Endothelial cell of umbilical vein (primary cell): Measurements from ENCODE around the gene ADAM33. TPM values are rescaled to one million over a fixed set of nuclear protein-coding genes. Genes with fewer than 3 reads are reported as not detected.

Source experiments
- BruUV-seq: library from RNA; stranded (reverse); fragments of 400-500 nt; replicated peaks from 2 replicates; lab custom pipeline; 2021; lab: Mats Ljungman, UMichigan
- CTCF ChIA-PET: fragments of 300-600, 350-600 bp; sonication (Branson Sonifier 250); formaldehyde crosslinking; loops from one replicate; lab custom pipeline; 2021; ENCODE audit warnings: antibody characterized with exemption, inconsistent platforms; lab: Charles Lee
- POLR2A ChIA-PET: fragments of 300-600, 350-600 bp; sonication (Branson Sonifier 250); formaldehyde crosslinking; loops from one replicate; lab custom pipeline; 2021; ENCODE audit warnings: antibody characterized with exemption, inconsistent platforms; lab: Charles Lee
- DNase-seq: peaks from one replicate; pipeline ENCODE4 v3.0.0-alpha.2; 2011; ENCODE audit warnings: low read depth, low spot score
- FAIRE-seq: peaks from 2 replicates; lab custom pipeline; 2011; peaks lifted over from hg19 to GRCh38; lab: Jason Lieb, UNC
- H2AFZ ChIP-seq: 2 replicates; pipeline ENCODE4 v1.6.0; 2012; ENCODE audit warnings: low read depth, low read length, control low read depth, inconsistent platforms
- H3K27ac ChIP-seq: 2 replicates; pipeline ENCODE4 v1.5.1; 2011; ENCODE audit warnings: low read depth, mild to moderate bottlenecking, control low read depth, low read length, moderate library complexity; ENCODE audit not compliant: insufficient read depth
- H3K27me3 ChIP-seq, 2 experiments: 2 replicates each; pipeline versions ENCODE4 v1.6.0 to v1.6.1; 2011; ENCODE audit warnings: low read length in 2 of 2, mixed read lengths in 1 of 2; ENCODE audit not compliant: control insufficient read depth in 2 of 2, insufficient read depth in 2 of 2
- H3K36me3 ChIP-seq, 2 experiments: 2 replicates in 1 of 2; 3 replicates in 1 of 2; pipeline ENCODE4 v1.5.1; 2011; ENCODE audit warnings: low read length in 2 of 2, mild to moderate bottlenecking in 1 of 2, moderate library complexity in 1 of 2; ENCODE audit not compliant: control insufficient read depth in 2 of 2, insufficient read depth in 2 of 2; ENCODE audit errors: extremely low read depth in 1 of 2
- H3K4me1 ChIP-seq: 3 replicates; pipeline ENCODE4 v1.5.1; 2011; ENCODE audit warnings: mild to moderate bottlenecking, low read length; ENCODE audit not compliant: control insufficient read depth, insufficient read depth; ENCODE audit errors: extremely low read depth
- H3K4me2 ChIP-seq: 2 replicates; pipeline ENCODE4 v1.6.1; 2011; ENCODE audit warnings: low read length, control low read depth, mixed read lengths; ENCODE audit not compliant: insufficient read depth
- H3K4me3 ChIP-seq, 3 experiments: fragments of 200-600 bp in 1 of 3; sonication (generic), shearing (Covaris generic) in 1 of 3; replicated peaks in 1 of 3; 2 replicates each; pipeline ENCODE4 v1.5.1; 2011 to 2016; ENCODE audit warnings: control low read depth in 3 of 3, low read length in 3 of 3, mild to moderate bottlenecking in 2 of 3, inconsistent platforms in 1 of 3, low read depth in 1 of 3, moderate library complexity in 1 of 3; ENCODE audit not compliant: insufficient read depth in 1 of 3
- H3K79me2 ChIP-seq: 2 replicates; pipeline ENCODE4 v1.6.0; 2012; ENCODE audit warnings: low read length, inconsistent platforms; ENCODE audit not compliant: control insufficient read depth, insufficient read depth
- H3K9ac ChIP-seq: replicated peaks from 2 replicates; pipeline ENCODE3; 2011; ENCODE audit warnings: low read length, control low read depth; ENCODE audit not compliant: insufficient read depth; ENCODE audit errors: extremely low read depth
- H3K9me1 ChIP-seq: replicated peaks from 3 replicates; pipeline ENCODE4 v1.6.0; 2011; ENCODE audit warnings: mild to moderate bottlenecking, low read length; ENCODE audit not compliant: control insufficient read depth, insufficient read depth; ENCODE audit errors: extremely low read depth
- H3K9me3 ChIP-seq: replicated peaks from 2 replicates; pipeline ENCODE4 v1.5.1; 2012; ENCODE audit warnings: low read length, inconsistent platforms; ENCODE audit not compliant: control insufficient read depth, insufficient read depth
- H4K20me1 ChIP-seq: replicated peaks from 2 replicates; pipeline ENCODE3; 2011; ENCODE audit warnings: mild to moderate bottlenecking, low read length; ENCODE audit not compliant: control insufficient read depth, insufficient read depth; ENCODE audit errors: extremely low read depth
- EZH2 ChIP-seq: IDR thresholded peaks from 2 replicates; pipeline ENCODE4 v1.6.1; 2012; ENCODE audit warnings: borderline replicate concordance, low read depth, mild to moderate bottlenecking, moderate library complexity, low read length, inconsistent platforms; ENCODE audit not compliant: severe bottlenecking
- GATA2 ChIP-seq: IDR thresholded peaks from 2 replicates; pipeline ENCODE4 v1.7.0; 2011; ENCODE audit warnings: low read depth, mild to moderate bottlenecking, moderate library complexity, mixed read lengths, low read length; ENCODE audit not compliant: insufficient read length, insufficient read depth
- JUN ChIP-seq: IDR thresholded peaks from 2 replicates; pipeline ENCODE4 v1.6.1; 2011; ENCODE audit warnings: borderline replicate concordance, low read depth; ENCODE audit not compliant: insufficient read length, insufficient read depth
- MYC ChIP-seq: IDR thresholded peaks from one replicate; pipeline ENCODE4 v1.6.1; 2011; ENCODE audit warnings: mild to moderate bottlenecking, low read depth, low read length
- POLR2A ChIP-seq: IDR thresholded peaks from 2 replicates; pipeline ENCODE4 v1.6.1; 2012; ENCODE audit warnings: low read depth, mild to moderate bottlenecking, control low read depth, low read length
- POLR2AphosphoS5 ChIP-seq: IDR thresholded peaks from 2 replicates; pipeline ENCODE4 v1.6.1; 2012; ENCODE audit warnings: low read depth, mild to moderate bottlenecking, control low read depth, low read length, moderate library complexity; ENCODE audit not compliant: insufficient read depth
- dilution Hi-C: fragments of 300-500 bp; cut with MboI; formaldehyde crosslinking; loops from one replicate; pipeline ENCODE4 v1.15.0; 2019; ENCODE audit warnings: low sequenced_read_pairs; ENCODE audit not compliant: extremely low pct_ligation_motif_present
- intact Hi-C: fragments of 100-400 bp; cut with micrococcal nuclease; formaldehyde crosslinking; loops from one replicate; pipeline ENCODE4 v1.10.0; 2022
- polyA plus RNA-seq, 4 experiments: library from polyadenylated mRNA; depleted of rRNA in 3 of 4; stranded (reverse) in 3 of 4; unstranded in 1 of 4; fragments of >200 nt; gene quantifications; 2 replicates each; pipeline versions ENCODE4 v1.2.1 to v1.2.3, GENCODE V29; 2011 to 2012; ENCODE audit warnings: missing spikeins in 1 of 4
- total RNA-seq: library from RNA; stranded (reverse); gene quantifications from 2 replicates; pipeline ENCODE4 v1.2.3, GENCODE V29; 2021
- TF ChIP-seq, protein P1 (sequence below): IDR thresholded peaks from 2 replicates; pipeline ENCODE4 v1.6.1; 2011; ENCODE audit not compliant: insufficient read depth, insufficient read length

Gene ADAM33
- total and polyA plus RNA-seq, 2 donors (not counting 3 experiments of a cell fraction or from before 2014, with no cell fraction given), result 0.06 to 0.18 TPM

DNA sequence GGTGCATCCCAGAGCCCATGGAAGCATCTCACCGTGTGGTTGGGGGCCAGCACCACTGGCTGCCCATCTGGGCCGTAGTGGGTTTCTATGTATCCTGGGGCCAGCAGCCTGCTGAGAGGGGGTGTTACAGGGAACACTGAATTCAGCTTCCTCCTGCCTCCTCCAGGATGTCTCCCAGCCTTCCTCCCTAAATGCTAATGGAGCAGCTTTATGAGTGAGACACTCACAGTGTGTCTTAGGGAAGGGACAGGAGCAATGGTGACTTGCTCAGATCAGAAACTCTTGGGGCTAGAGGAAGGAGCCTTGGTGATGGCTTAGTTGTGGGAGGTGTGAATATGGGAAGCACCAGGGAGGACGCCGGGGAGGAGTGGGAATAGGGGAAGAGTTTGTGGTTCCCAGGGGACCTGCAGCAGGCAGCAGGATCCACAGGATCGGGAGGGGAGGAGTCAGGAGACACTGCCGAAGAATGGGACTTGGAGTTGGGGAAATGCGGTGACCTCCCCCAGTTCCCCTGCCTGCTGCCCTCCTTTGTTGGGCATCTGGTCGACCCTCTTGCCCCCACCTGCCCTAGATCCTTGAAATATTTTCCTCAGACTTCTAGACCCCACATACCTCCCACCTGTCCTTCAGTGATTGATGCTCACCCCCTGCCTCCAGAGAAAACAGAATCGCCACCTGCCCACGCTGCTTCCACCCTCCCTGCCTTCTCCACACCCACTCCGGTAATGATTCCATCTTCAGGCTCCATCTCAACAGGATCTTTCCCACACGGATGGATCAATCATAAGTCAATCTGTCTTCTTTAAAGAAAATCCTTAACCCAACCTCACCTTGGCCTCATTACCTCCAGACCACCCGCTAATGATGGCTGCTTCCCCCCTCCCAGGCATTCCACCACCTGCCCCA lies 6.6 kb downstream of the ADAM33 start:
- Histone ChIP-seq H3K4me2 (no peak overlapping the region), H3K4me3 (no peak overlapping the region), H3K4me1 (no peaks in the 10 kb centered on the region), H4K20me1 (no peaks in the 10 kb centered on the region), H3K79me2 (no peaks in the 10 kb centered on the region), H3K36me3 (no peaks in the 10 kb centered on the region), H3K9ac (no peak overlapping the region), H2AFZ (no peak overlapping the region), H3K27me3 (peaks cover 30 to 39% of the 10 kb centered on the region in 2 experiments), H3K9me3 (no peaks in the 10 kb centered on the region), H3K27ac (no peak overlapping the region), H3K9me1 (no peaks in the 10 kb centered on the region)
- DNase-seq (no peak), FAIRE-seq (no peak)
- ChIA-PET CTCF (interaction anchor here (0.9 to 7.1 kb wide), 15 partner anchors 15 to 180 kb away, joined by 3 to 346 read pairs (median 22); partner anchors contain the start of genes ADISSP, SIGLEC1 and SPEF1), POLR2A (interaction anchor here (0.5 to 1.3 kb wide), 2 partner anchors 36 to 91 kb away, joined by 4 read pairs; no protein-coding TSS in a partner anchor)
- TF ChIP-seq POLR2AphosphoS5, result no peak
- no peak for TF ChIP-seq MYC
- no peak for TF ChIP-seq POLR2A
- no peak for TF ChIP-seq JUN
- no peak for TF ChIP-seq EZH2
- TF ChIP-seq GATA2, result no peak
- BruUV-seq, result no TSS peak
- dilution Hi-C loops, result no loop called here
- intact Hi-C loops, result loop anchor here (5.0 kb wide), 1 partner anchor 77 kb away; no protein-coding TSS in a partner anchor

DNA sequence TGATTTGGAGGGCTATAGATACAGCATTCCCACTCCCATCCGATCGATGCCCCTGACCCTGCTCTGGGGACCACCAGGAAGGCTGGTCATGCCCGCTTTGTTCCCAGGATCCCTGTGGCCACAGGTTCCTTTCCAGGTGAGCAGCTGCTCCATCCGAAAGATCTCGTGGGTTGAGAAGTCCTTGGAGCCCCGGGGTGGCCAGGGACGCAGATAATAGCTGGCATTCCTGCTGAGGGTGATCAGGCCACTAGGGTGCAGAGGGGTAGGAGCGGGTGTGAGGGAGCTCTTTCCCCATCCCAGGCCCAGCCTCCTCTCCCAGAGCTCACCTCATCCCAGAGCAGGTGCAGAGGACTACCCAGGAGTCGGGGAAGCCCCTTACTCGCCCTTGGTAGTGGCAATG lies 7.4 kb downstream of the ADAM33 start:
- FAIRE-seq, result no peak
- Histone ChIP-seq H3K36me3 (no peaks in the 10 kb centered on the region), H3K4me3 (no peak overlapping the region), H4K20me1 (no peaks in the 10 kb centered on the region), H3K4me1 (no peaks in the 10 kb centered on the region), H3K79me2 (no peaks in the 10 kb centered on the region), H3K4me2 (no peak overlapping the region), H3K9me3 (no peaks in the 10 kb centered on the region), H3K9ac (no peak overlapping the region), H2AFZ (no peak overlapping the region), H3K9me1 (no peaks in the 10 kb centered on the region), H3K27me3 (peaks cover 30 to 39% of the 10 kb centered on the region in 2 experiments), H3K27ac (no peak overlapping the region)
- POLR2A ChIA-PET, result interaction anchor here (0.5 kb wide), 1 partner anchor 92 kb away, joined by 4 read pairs; no protein-coding TSS in a partner anchor
- intact Hi-C loops, result no loop called here
- no TSS peak for BruUV-seq
- DNase-seq, result no peak
- dilution Hi-C loops, result no loop called here
- TF ChIP-seq POLR2A (no peak), GATA2 (no peak), JUN (no peak), EZH2 (no peak), POLR2AphosphoS5 (no peak), MYC (no peak)
- TF ChIP-seq, protein P1, sequence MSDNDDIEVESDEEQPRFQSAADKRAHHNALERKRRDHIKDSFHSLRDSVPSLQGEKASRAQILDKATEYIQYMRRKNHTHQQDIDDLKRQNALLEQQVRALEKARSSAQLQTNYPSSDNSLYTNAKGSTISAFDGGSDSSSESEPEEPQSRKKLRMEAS, result no peak
- CTCF ChIA-PET, result interaction anchor here (0.9 to 2.2 kb wide), 5 partner anchors 8 to 112 kb away, joined by 3 to 35 read pairs (median 3); no protein-coding TSS in a partner anchor
